ENCODE results near the gene GPR173.

The GPR173 gene

DNA sequence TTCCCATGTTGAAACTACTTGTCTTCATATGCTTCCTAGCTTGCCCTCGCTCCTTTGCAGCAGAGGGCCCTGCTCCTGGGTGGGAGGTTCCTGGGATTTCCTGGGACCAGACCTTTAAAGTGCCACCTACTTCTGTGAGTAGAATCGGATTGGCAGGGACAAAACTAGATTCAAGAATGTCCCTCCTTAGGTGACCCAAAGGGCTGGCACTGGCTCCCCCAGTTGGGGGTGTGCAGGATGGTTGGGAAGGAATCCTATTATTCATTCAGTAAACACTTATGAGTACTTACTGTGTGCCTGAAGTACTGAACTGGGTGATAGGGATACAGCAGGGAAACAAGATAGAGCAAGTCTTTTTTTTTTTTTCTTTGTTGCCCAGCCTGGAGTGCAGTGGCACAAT, 42.8 kb downstream of the GPR173 start:
- TF ChIP-seq FOXM1 (IDR thresholded peaks at IDR 0.05; ENCODE audit: borderline replicate concordance) (no peak), LEF1 (IDR thresholded peaks at IDR 0.05; ENCODE audit: borderline replicate concordance) (no peak), TARDBP (IDR thresholded peaks at IDR 0.05) (no peak), SUZ12 (IDR thresholded peaks at IDR 0.05) (no peak), L3MBTL2 (conservative IDR thresholded peaks at IDR 0.05) (no peak), FOXA1 (IDR thresholded peaks at IDR 0.05) (no peak), ELF4 (IDR thresholded peaks at IDR 0.05) (no peak), ARNT (IDR thresholded peaks at IDR 0.05) (no peak), CTBP1 (IDR thresholded peaks at IDR 0.05; ENCODE audit: borderline replicate concordance) (no peak), SP1 (IDR thresholded peaks at IDR 0.05) (no peak)
- ChIA-PET POLR2A (interaction anchor here (1.2 kb wide), 1 partner anchor 9 kb away, joined by 5 read pairs; the partner anchor contains the start of gene TSPYL2), CTCF (no interaction called here)
- no peak for DNase-seq (ENCODE audit: extremely low spot score)

DNA sequence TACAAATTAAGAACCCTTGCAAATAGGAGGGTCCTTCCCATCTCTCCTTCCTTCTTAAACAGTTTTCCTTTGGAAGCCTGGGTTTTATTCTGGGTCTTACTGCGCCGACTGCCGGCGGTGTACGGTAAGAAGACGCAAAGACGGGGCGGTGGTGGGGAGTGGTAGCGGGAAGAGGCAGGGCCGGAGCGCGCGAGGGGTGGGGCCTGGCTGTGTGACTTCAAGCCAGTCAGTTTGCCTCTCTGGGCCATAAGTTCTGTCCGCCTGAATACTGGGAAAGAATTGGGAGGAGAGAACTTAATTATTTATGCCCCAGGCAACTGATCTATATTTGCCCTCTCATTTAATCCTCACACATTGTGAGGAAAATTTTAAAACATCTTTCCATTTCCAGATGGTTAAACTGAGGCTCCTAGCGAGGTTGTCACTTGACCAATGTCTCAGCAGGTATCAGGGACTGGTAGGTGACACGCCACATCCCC, 44.6 kb downstream of the GPR173 start:
- DNase-seq (ENCODE audit: extremely low spot score): peak; percentile 65
- ChIA-PET CTCF (no interaction called here), POLR2A (no interaction called here)
- no peak for TF ChIP-seq TARDBP (IDR thresholded peaks at IDR 0.05)
- no peak for TF ChIP-seq ZNF384 (IDR thresholded peaks at IDR 0.05)
- no peak for TF ChIP-seq HDGF (IDR thresholded peaks at IDR 0.05; ENCODE audit: borderline replicate concordance)
- TF ChIP-seq ARNT (IDR thresholded peaks at IDR 0.05): no peak
- TF ChIP-seq L3MBTL2 (conservative IDR thresholded peaks at IDR 0.05): no peak
- no peak for TF ChIP-seq LEF1 (IDR thresholded peaks at IDR 0.05; ENCODE audit: borderline replicate concordance)
- TF ChIP-seq, protein P1, sequence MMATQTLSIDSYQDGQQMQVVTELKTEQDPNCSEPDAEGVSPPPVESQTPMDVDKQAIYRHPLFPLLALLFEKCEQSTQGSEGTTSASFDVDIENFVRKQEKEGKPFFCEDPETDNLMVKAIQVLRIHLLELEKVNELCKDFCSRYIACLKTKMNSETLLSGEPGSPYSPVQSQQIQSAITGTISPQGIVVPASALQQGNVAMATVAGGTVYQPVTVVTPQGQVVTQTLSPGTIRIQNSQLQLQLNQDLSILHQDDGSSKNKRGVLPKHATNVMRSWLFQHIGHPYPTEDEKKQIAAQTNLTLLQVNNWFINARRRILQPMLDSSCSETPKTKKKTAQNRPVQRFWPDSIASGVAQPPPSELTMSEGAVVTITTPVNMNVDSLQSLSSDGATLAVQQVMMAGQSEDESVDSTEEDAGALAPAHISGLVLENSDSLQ (IDR thresholded peaks at IDR 0.05): no peak
- TF ChIP-seq SUZ12 (IDR thresholded peaks at IDR 0.05): no peak
- TF ChIP-seq CTBP1 (IDR thresholded peaks at IDR 0.05; ENCODE audit: borderline replicate concordance): no peak
- TF ChIP-seq SP1 (IDR thresholded peaks at IDR 0.05): no peak
- no peak for TF ChIP-seq FOXK2 (IDR thresholded peaks at IDR 0.05)
- TF ChIP-seq BHLHE40 (IDR thresholded peaks at IDR 0.05; ENCODE audit: borderline replicate concordance): no peak
- TF ChIP-seq ELF4 (IDR thresholded peaks at IDR 0.05): no peak
- no peak for TF ChIP-seq NFRKB (IDR thresholded peaks at IDR 0.05)
- no peak for TF ChIP-seq FOXM1 (IDR thresholded peaks at IDR 0.05; ENCODE audit: borderline replicate concordance)
- TF ChIP-seq FOXA1 (IDR thresholded peaks at IDR 0.05): no peak

DNA sequence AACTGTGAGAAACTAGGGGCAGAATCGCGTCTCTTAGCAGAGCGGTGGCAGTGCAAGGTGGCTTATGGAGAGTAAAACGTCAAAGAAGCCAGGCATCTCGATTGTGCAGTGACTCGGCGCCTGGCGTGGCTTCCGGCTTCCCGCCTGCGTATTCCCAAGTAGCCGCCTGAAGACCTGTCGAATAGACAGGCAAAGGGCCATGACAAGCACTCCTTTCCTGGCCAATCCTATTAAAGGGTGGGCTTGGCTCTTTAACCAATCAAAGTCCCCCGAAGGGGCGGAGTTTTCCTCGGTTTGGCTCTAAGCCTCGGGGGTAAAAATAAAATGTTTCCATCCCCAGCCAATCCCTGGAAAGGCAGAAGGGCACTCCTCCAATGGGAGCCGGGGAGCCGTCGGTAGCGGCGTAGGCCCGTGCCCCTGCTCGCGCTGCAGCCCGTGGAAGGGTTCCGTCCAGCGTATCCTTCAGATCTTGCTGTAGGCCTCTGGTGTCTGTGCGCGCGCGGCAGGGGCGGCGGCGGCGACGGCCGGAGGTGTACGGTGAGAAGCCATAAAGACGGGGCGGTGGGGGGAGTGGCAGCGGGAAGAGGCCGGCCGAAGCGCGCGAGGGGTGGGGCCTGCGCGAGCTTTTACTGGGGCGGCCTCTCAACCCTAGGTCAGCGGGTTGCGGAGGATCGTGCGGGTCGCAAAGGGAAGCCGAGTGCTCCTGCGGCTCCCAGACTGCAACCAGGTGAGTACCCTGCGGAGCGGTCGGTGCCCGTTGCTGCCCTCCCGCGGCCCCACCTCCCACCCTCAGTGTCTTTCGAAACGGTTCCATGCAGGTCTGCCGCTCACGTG, 45.4 kb downstream of the GPR173 start, which contains the start of gene KANTR:
Gene KANTR, plus strand, starts transcription at position 395 of the 834 bp plus-strand sequence. CDS start 30,131 bp downstream, outside the sequence.
- POLR2A ChIA-PET: interaction anchor here (0.9 to 1.2 kb wide), 3 partner anchors 9 to 21 kb away, joined by 4 to 5 read pairs (median 4); partner anchors contain the start of gene TSPYL2

DNA sequence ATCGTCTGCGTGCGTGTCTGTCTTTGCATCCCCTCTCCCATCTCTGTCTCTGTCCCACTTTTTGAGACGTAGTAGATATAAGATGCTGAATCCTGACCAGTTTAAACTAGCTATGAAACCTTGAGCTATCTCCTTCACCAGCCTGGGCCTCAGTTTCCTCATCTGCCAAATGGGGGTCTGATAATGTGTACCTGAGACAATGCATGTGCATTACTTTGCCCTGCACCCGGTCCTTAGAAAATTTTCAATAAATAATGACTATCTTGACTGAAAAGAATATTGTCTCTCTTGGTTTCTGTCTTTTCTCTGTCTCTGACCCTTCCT, 46.0 kb downstream of the GPR173 start:
- ChIA-PET CTCF (no interaction called here), POLR2A (interaction anchor here (0.9 to 1.2 kb wide), 3 partner anchors 9 to 21 kb away, joined by 4 to 5 read pairs (median 4); partner anchors contain the start of gene TSPYL2)
- no peak for TF ChIP-seq CTBP1 (IDR thresholded peaks at IDR 0.05; ENCODE audit: borderline replicate concordance)
- no peak for TF ChIP-seq FOXM1 (IDR thresholded peaks at IDR 0.05; ENCODE audit: borderline replicate concordance)
- TF ChIP-seq L3MBTL2 (conservative IDR thresholded peaks at IDR 0.05): no peak
- no peak for TF ChIP-seq TARDBP (IDR thresholded peaks at IDR 0.05)
- DNase-seq (ENCODE audit: extremely low spot score): no peak

More for the DNA sequence above, 45.4 kb downstream of the GPR173 start, which contains the start of gene KANTR:
- TF ChIP-seq NFRKB (IDR thresholded peaks at IDR 0.05) (no peak), L3MBTL2 (conservative IDR thresholded peaks at IDR 0.05) (peak; percentile 98)
- TF ChIP-seq, protein P1 (IDR thresholded peaks at IDR 0.05): peak; percentile 86
- DNase-seq (ENCODE audit: extremely low spot score): peak; percentile 83
- CTCF ChIA-PET: no interaction called here

DNA sequence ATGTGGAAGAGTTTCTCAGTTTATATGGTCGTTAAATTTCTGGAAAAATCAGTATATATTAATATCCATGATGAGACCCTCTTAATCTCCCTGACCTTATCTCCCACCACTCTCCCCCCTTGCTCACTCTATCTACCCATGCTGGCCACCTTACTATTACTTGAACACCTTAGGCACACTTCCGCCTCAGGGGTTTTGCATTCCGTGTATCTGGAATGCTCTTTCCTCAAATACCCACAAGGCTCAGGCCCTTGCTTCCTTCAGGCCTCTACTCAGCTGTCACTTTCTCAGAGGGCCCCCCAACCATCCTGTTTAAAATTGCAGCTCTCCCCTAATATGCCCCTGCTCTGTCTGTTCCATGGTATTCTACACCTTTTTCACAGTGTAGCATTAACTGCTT, 47.2 kb downstream of the GPR173 start:
- TF ChIP-seq ARNT (IDR thresholded peaks at IDR 0.05) (no peak), FOXA1 (IDR thresholded peaks at IDR 0.05) (no peak), L3MBTL2 (conservative IDR thresholded peaks at IDR 0.05) (no peak), BHLHE40 (IDR thresholded peaks at IDR 0.05; ENCODE audit: borderline replicate concordance) (no peak), TARDBP (IDR thresholded peaks at IDR 0.05) (no peak), ZNF384 (IDR thresholded peaks at IDR 0.05) (no peak), CTBP1 (IDR thresholded peaks at IDR 0.05; ENCODE audit: borderline replicate concordance) (no peak), SUZ12 (IDR thresholded peaks at IDR 0.05) (no peak), NFRKB (IDR thresholded peaks at IDR 0.05) (no peak)
- POLR2A ChIA-PET: no interaction called here
- DNase-seq (ENCODE audit: extremely low spot score): no peak
- CTCF ChIA-PET: no interaction called here

DNA sequence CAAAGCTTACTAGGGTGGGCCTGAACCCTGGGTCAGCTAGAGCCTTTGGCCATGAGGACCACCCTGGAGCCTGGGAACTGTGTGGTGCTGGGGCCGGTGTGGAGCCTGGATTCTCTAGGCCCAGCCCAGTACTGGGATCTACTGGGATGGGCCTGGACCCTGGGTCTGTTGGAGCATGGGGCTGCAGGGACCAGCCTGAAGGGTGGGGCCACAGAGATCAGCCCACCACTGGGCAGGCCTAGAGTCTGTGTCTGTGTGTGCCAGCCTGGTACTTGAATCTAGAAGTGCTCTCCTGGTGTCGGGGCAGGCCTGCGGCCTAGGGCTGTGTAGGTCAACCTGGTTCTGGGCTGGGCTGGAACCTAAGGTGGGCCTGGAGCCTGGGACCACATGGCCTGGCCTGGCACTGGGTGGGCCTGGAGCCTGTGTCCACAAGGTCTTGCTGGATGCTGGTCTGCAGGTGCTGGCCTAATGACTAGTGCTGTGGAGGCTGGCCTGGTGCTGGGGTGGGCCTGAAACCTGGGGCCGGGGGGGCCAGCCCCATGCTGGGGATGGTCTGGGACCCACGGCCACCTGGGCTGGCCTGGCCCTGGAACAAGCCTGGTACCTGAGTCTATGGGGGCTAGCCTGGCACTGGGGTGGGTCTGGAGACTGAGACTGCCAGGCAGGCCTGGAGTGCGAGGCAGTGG, 66.4 kb downstream of the GPR173 start:
- CTCF ChIA-PET: no interaction called here
- DNase-seq (ENCODE audit: extremely low spot score): no peak
- TF ChIP-seq, protein P1 (IDR thresholded peaks at IDR 0.05): no peak
- TF ChIP-seq L3MBTL2 (conservative IDR thresholded peaks at IDR 0.05): no peak
- no peak for TF ChIP-seq FOXM1 (IDR thresholded peaks at IDR 0.05; ENCODE audit: borderline replicate concordance)
- TF ChIP-seq FOXK2 (IDR thresholded peaks at IDR 0.05): no peak
- no peak for TF ChIP-seq ZNF384 (IDR thresholded peaks at IDR 0.05)
- no peak for TF ChIP-seq CTBP1 (IDR thresholded peaks at IDR 0.05; ENCODE audit: borderline replicate concordance)
- no peak for TF ChIP-seq NFRKB (IDR thresholded peaks at IDR 0.05)
- TF ChIP-seq TARDBP (IDR thresholded peaks at IDR 0.05): no peak
- no peak for TF ChIP-seq LEF1 (IDR thresholded peaks at IDR 0.05; ENCODE audit: borderline replicate concordance)
- TF ChIP-seq ARNT (IDR thresholded peaks at IDR 0.05): no peak
- TF ChIP-seq HDGF (IDR thresholded peaks at IDR 0.05; ENCODE audit: borderline replicate concordance): no peak
- no peak for TF ChIP-seq FOXA1 (IDR thresholded peaks at IDR 0.05)
- no peak for TF ChIP-seq SP1 (IDR thresholded peaks at IDR 0.05)
- TF ChIP-seq ELF4 (IDR thresholded peaks at IDR 0.05): no peak
- no peak for TF ChIP-seq BHLHE40 (IDR thresholded peaks at IDR 0.05; ENCODE audit: borderline replicate concordance)
- TF ChIP-seq SUZ12 (IDR thresholded peaks at IDR 0.05): no peak
- POLR2A ChIA-PET: no interaction called here
